Astrocyte of the hippocampus (primary cell): ENCODE measurements around the gene CELF4.

Experiments used
- DNase-seq: peaks from one replicate; pipeline ENCODE4 v3.0.0; 2011; ENCODE audit warnings: low read depth, low spot score

CELF4 gene

GRCh38 chr18:37574113-37574512 is 8.5 kb upstream of the CELF4 start:
- peak; percentile 30 for DNase-seq

- no peak for DNase-seq
Observed at GRCh38 chr18:37572736-37573135, 7.1 kb upstream of the CELF4 start.

DNA sequence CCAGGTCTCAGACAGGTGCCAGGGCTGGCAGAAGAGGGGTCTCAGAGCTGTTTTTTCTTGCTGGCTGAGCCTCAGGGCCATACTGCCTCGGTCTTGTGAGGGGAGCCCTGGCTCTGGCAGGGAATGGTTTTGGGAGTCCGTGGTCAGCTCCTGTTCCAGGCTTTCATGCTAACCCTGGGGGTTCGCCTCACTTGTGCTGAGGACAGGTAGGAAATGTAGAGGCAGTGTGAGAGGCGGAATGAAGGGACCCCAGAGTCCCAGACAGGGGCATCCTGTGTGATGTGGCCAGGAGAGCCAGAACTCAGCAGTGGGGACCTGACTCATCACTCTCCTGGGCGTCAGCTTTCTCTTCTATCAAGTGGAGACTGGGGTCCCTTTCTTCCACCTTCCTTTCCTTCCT is 5.7 kb upstream of the CELF4 start:
- DNase-seq = no peak

DNA sequence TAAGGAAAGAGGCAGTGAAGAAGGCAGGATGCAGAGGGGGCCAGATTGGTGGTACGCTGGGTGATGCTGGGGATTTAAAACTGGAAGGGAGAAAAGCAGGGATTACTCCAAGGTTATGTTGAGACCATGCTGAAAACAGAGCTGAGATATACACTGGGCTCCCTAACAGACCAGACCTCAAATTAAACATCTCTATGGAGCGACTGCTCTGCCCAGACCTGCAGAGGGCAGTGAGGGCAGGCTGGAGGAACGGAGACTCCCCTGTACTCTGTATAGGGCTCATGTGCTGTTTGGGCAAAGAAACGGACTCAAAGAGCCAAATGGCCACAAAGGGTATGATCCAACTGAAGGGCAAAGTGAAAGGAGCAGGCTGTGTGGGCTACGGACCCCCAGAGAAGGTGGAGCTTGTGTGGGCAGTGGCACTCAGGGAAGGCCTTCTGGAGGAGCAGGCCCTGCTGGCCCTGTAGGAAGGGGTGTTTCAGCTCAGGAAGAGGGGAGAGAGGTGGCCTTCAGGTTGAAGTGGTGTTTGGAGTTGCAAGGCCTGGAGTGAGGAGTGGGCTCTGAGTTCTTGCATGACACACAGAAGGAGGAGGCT is 4.8 kb upstream of the CELF4 start:
- DNase-seq = no peak

- no peak for DNase-seq
Observed at GRCh38 chr18:37568671-37569070, 3.1 kb upstream of the CELF4 start.

DNA sequence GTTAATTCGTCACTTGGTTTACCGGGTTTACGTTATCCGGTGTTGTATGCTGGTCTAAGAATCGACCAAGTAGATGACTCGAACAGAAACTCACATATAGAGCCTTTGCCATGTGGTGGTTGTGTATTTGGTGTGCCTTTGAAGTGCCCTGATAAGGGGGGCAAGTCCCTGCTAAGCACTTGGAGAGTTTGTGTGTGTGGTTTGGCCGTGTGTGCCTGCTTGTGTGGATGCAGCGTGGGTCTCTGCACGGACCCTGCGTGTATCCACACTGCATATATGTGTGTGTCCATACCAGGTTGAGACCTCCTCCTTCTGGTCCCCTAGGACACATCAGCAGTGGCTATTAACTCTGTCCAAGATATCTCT is 2.4 kb upstream of the CELF4 start:
- DNase-seq = no peak

DNA sequence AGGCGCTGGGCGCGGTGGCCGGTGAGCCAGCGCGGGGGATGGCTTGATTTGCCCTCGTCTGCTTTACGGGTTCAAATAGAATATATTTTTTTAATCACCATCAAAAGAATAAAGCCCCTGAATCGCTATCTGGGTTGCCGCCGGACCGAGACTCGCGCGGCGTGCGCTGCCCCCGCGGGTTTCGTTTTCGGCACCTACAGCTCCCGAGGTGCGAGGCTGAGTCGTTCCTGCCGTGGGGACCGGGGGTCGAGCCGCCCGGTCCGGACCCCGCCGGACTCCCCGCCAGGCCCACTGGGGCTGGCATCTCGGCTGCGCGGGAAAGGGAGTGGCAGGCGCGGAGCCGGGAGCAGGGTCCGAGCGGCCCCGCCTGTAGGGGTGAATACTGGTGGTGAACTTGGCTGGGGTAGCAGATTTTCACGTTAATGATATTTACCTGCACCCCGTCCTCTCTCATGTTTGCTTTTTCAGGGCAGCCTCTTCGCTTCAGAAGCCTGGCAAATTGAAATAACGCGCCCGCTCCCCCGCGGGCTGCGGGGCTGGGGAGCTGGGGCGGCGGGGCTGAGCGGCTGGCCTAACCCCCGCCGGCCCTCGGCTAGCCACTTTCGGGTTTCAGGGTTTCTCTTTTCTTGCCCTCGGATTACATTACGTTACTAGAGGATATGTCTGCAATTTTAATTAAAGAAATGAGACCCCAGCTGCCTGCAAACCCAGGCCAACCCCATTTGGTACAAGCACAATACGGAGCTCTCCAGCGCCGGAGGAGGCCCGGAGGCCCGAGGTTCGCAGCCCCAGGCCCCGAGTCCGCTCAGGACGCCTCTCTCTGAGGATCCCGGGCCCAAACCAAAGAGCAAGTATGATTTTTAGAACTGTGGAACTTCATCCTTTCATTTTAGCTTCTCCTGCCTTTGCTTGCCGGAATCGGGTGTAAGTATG is 1.7 kb upstream of the CELF4 start:
- peak; percentile 12 for DNase-seq

DNA sequence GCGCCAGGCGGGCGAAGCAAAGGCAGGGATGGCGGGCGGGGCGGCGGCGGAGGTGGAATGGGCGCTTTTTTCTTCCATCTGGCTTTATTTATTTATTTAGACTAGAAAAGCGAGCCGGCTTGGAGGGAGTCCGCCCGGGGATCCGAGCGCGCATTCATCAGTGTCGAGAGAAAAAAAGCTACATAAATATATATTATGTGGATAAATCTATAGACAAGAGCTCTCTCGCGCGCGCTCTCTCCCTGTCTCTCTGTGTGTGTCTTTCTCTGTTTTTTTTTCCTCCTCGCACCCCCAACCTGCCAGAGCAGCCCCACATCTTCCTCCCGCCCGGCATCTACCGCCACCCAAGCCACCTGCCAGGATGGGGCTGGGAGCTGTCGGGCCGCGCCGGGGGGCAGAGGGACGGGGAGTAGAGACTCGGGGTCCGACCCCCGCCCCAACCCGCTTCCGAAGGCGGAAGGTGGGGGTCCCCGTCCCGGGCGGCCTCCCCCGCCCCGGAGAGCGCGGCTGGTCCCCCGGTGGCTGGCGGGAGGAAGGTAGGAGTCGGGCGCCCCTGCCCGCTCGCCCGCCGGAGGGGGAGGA is 972 bp upstream of the CELF4 start:
- peak; percentile 17 for DNase-seq

- peak; percentile 69 for DNase-seq
Observed at GRCh38 chr18:37565977-37566478, 430 bp upstream of the CELF4 start.

GRCh38 chr18:37564711-37565100 is 892 bp downstream of the CELF4 start:
- DNase-seq = peak; percentile 87

- DNase-seq = no peak
Observed at GRCh38 chr18:37563931-37564392, 1.6 kb downstream of the CELF4 start.

GRCh38 chr18:37561986-37562385 is 3.6 kb downstream of the CELF4 start:
- no peak for DNase-seq

DNA sequence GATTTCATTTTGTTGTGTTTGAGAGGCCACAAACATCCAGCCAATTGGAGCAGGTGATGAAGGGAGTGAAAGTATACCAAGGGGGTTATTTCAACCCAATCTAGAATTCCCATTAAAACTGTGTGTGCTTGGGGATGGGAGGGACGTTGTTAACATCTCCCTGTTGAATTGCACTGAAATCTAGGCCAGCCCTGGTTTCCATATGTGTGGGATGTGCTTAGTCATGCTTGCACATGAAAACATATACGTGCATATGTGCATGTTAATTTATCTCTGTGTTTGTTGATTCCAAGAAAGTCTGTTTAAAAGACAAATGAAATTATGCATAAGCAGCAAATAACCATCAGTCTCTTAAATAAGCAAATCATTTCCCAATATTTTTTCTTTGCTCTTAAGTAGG is 5.6 kb downstream of the CELF4 start:
- no peak for DNase-seq

GRCh38 chr18:37559194-37559593 is 6.4 kb downstream of the CELF4 start:
- DNase-seq = no peak

GRCh38 chr18:37554399-37554787 is 11.2 kb downstream of the CELF4 start:
- no peak for DNase-seq

DNA sequence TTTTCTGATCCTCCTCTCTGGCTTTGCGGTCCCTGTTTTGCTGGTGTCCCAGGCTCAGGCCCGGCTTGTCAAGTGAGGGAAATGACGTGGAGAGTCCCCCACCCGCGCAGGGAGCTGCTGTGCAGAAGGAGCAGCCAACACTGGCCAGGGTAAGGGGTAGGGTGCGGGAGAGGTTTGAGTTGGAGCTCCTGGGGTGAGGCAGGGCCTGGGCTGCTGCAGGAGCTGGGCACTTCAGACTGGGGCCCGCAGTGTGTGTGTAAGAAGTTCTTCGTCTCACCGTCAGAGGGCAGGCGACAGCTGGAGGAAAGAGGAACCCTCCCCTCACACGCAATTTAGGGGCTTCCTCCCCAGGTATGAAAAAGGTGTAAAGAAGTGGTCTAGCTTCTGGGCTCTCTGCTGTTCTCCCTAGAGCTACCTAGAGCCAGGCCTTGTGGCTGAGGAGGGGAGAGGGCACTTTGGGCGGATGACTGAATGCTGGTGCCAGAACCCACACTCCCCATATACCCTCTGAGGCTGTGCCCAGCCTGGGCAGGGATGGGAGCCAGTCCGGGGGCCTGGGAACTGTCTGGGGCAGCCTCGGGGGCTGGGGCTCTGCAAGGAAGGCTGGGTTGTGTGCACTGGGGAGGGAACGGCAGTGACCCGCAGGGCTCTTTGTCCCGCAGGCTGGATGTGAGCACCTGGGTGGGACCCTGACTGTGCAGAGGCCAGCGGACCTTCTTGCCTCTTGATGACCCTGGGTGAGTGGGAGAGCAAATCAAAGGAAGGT is 11.8 kb downstream of the CELF4 start:
- no peak for DNase-seq

GRCh38 chr18:37552286-37552685 is 13.3 kb downstream of the CELF4 start:
- no peak for DNase-seq

- DNase-seq = no peak
Observed at GRCh38 chr18:37551846-37552245, 13.8 kb downstream of the CELF4 start.

DNA sequence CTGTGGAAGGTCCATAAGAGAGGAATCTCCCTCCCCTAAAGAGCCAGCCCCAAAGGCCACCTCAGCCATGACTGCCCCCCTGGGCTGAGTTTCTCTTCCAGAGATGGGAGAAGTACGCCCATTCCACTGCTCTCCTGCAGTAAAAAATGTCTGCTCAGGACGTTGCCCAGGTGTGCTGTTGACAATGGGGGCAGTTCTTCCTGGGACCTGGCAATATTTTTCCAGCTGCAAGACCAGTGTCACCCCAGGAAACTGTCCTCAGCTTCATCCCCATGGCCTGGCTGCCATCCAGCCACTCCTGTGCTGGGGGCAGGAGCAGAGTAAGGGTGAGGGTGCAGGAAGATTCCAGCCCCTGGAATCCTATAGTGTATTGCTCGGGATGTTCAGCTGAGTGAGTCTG is 14.3 kb downstream of the CELF4 start:
- DNase-seq = no peak

DNA sequence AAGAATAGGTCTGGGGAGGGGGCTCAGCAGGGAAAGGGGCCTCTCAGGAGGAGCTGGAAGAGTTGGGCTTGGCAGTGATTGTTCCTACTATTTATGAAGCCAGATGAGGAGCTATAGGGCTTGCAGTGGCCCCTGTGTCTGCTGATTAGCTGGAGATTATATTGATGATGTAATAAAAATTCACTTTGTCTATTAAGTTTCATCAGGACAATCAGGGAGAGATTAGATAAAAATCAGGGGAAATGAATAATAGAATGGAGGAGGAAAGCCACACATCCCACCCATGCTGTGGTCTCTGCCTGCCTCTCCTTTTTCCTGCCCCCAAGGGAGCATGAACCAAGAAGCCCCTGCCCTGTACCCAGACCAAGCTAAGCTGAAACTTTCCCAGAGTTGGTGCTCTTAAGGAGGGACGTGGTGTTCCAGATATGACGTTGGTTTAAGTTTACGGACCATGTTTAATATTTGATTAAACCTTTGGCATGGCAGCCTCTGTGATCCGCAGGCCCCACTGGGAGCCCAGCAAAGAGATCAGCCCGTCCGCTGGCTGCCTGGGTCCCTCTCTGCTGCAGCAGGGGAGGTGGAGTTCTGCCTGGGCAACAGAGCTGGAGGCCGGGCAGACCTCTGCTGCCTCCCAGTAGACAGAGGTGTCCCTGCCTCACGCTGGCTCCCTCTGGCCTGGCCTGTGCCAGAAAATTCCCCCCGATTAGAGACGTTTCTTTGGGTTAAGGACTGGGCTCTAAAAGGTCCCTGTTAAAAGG is 15.3 kb downstream of the CELF4 start:
- no peak for DNase-seq

DNA sequence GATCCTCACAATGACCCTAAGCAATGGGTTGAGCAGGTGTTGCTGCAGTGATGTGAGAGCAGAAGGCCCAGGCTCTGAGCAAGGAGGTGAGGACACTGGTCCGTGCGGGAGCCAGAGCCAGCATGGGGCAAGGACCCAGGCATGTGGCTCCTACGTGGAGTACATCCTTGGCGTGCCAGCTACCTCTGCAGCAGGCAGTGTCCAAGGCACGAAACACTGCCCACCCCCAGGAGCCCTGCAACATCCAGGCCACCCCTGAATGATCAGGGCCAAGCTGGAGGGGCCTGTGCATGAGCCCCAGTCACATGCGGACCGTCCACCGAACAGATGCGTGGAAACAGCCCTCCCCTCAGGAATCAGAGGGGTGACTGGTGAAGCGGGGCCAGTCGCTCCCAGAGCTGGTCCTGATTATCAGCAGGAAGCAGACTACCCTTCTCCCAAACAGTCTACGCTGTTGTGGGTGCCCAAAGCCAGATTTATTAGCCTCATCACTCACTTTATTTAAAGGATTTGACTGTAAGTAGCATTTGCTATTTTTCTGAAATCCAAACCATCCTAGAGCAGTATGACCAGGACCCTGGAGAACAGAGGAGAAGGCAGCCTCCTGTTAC is 16.8 kb downstream of the CELF4 start:
- DNase-seq = no peak
